GM19438 (cell line): ENCODE measurements around the gene FAM76A.
"Not testable (repeated sequence)": the region's sequence is repeated elsewhere in the genome, so short reads cannot be mapped to it uniquely, and the experiment has no call there.

Experiments used
- ATAC-seq: cut with Tn5 transposase; IDR thresholded peaks from one replicate; pipeline ENCODE4 v1.9.1; 2021; ENCODE audit warnings: low read depth; ENCODE audit not compliant: unreplicated experiment

Gene FAM76A

DNA sequence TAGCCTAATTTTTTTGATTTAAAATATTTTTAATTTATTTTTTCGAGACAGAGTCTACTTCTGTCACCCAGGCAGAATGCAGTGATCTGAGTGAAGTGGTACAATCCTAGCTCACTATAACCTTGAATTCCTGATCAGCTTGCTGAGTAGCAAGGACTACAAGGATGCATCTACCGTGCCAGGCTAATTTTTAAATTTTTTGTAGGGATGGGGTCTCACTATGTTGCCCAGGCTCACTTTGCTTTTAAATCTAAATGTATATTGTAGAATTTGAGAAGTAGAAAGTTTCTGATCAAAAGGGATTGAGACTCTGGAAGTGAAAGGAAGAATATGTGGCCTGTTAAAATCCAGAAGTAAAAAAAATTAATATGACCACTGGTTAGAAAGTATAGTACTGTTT lies 48.9 kb downstream of the FAM76A start:
- ATAC-seq = no peak

DNA sequence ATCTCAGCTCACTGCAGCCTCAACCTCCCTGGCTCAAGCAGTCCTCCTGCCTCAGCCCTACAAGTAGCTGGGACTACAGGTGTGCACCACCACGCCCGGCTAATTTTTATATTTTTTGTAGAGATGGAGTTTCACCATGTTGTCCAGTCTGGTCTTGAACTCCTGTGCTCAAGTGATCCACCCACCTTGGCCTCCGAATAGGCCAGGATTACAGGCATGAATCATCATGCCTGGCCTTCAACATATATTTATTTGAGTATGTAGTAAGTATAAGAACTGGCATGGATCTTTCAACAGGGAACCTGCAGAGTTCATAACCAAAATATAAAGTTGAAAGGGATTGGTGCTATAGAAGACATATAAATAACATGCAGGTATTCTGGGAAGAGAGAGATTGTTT lies 49.6 kb downstream of the FAM76A start:
- ATAC-seq = not testable (repeated sequence)

DNA sequence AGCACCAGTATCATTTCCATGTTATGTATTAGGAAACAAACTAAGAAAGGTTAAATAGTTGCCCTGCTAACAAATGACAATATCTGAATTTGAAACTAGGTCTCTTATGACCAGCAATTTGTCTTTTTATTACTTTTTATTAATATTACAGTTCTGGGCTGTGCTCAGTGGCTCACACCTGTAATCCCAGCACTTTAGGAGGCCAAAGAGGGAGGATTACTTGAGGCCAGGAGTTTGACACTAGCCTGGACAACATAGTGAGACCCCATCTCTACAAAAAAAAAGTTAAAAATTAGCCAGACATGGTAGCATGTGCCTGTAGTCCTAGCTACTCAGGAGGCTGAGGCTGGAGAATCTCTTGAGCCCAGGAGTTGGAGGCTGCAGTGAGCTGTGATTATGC lies 50.5 kb downstream of the FAM76A start:
- not testable (repeated sequence) for ATAC-seq

DNA sequence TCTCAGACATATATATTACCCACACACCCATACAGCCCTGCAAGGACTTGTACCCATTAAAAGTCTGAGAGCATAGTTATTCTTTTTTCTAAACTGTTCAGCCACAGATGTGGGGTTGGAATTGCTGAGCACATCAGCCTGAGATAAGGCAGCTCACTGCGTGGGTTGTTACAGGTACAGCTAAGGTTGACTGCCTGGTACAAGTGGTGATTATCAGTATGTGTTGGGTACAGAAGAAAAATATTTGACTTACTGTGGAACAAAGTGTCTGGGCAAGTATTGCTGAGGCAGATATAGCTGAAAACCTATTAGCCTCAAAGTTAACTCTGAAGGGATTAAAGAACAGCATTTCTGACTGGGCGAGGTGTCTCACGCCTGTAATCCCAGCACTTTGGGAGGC lies 52.3 kb downstream of the FAM76A start:
- no peak for ATAC-seq

DNA sequence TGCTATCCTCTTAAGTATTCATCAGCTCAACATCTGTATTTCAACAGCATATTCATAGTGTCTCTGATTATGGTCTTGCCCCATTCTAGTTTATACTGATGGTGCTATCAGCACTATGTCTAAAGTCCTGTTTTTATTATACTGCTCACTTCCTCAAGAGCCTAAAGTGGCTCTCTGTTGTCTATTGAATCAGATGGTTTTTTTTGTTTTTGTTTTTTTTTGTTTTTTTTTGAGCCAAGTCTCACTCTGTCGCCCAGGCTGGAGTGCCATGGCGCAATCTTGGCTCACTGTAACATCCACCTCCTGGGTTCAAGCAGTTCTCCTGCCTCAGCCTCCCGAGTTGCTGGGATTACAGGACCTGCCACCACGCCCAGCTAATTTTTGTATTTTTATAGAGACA lies 53.4 kb downstream of the FAM76A start:
- no peak for ATAC-seq

DNA sequence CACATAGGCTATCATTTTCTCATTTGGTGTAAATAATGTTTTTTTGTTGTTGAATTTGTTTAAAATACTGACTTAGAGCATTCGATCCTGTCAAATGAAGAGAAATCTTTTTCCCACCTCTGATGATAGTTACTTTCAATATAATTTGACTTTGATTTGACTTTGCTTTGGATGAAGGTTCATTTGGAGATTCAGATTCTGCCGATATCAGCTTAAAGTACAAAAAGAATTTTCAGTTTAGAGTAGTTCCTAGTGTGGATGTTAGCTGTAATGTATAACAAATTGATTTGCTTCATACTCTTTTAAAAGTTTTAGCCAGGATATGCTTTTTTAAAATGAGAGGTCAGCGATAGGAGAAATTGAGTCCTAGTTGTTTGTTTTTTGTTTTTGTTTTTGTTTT lies 57.2 kb downstream of the FAM76A start:
- no peak for ATAC-seq

DNA sequence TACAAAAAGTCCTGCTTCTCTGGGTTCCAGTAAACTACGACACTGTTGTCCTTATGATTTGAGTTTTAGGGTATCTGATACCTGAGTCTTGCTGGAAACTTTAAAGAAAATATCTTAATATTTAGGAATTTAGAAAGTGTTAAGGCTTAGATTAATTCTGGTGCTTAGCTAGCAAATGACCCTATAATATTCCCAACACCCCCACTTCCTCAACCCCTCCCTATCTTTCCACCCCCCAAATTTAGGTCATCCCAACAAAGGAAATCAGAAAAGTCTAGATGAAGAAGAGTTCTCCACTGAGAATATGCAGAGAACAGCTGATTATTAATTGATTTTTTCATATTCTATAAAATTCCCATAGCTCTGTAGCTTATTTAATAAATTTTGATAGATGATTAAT lies 58.9 kb downstream of the FAM76A start:
- ATAC-seq = no peak

DNA sequence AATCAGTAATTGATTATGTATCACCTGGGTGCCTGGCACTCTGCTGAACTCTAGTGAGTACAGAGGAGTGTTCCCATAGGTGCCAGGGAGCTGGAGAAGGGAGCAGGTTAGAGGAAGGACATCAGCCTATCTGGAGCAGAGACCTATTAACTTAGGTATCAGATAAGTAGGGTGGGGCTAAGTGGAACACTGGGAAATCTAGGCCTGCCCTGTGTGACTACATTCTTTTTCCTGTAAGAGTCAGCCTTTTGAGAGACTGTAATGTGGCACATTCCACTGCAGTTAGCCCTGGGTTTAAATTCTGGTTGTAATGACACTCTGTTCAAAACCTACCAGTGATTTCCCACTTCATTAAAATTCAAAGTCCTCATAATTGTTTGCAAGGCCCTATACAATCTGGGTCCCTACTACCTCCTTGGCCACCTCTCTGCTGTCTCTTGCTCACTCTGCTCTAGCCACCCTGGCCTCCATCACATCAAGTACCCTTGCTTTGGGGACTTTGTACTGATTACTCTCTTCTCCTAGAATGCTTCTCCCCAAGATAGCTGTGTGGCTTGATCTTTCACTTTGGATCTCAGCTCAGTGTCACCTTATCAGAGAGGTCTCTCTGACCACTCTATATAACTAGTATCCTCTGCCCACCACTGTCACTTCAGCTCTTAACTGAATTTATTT lies 60.2 kb downstream of the FAM76A start:
- ATAC-seq = no peak

DNA sequence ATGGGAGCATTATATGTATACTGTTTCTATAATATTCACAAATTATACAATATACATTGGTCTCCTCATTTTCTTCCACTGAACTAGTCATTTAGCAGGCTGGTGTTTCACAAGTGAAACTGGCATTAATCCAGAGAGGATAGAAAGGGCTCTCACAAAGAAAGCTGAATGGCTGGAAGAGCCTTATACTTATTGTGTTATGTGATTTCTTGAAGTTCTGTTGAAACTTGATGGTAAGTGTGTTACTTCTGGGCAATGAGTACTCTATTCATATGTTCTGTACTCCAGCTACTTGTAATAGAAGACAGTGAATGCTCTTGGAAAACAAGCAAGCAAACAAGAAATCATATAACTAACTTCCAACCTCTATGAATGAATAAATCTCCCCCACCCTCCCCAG lies 62.1 kb downstream of the FAM76A start:
- no peak for ATAC-seq

DNA sequence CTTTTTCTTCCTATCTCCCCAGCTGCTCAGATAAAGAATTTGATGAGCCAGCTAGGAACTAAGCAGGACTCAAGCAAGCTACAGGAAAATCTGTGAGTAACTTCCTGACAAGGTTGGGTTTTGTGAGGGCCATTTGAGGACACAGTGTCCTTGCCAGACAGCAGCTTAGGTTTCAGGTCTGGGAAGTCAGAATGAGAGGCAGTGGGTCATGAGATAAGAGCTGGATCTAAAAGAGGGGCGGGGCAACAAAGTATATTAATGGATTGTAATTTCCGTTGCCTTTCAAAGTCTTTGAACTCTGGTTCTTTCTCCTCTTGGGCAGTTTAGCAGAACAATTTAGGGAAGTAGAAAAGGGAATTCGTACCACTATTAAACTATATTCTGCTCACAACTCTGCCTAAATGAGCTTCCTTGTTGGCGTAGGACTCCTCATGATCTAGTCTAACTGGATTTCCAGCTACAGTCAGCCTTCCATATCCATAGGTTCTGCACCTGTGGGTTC lies 63.8 kb downstream of the FAM76A start:
- ATAC-seq = no peak

DNA sequence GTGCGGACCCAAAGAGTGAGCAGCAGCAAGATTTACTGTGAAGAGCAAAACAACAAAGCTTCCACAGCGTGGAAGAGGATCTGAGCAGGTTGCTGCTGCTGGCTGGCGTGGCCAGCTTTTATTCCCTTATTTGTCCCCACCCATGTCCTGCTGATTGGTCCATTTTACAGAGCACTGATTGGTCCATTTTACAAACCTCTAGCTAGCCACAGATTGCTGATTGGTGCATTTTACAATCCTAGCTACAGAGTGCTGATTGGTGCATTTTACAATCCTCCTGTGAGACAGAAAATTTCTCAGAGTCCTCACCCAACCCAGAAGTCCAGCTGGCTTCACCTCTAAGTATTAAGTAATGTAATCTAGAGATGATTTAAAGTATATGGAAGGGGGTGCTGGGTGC lies 64.5 kb downstream of the FAM76A start:
- not testable (repeated sequence) for ATAC-seq

DNA sequence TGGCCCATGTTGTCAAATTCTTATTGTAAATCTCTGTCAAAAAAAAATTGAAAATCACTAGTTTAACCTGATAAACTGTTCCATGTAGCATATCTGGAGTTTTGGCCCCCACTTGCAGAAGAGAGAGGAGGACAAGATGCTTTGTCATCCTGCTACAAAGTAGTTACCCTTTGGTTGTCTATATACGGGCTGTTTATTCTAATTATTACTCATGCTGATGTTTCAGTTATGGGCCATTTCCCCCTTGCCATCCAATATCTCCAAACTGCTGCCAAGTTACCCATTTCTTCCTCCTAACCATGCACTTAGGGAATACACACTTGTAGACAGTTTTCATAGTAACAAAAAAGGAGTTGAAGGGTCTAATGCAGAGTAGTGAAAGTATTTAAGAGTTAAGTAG lies 69.8 kb downstream of the FAM76A start:
- ATAC-seq = no peak

DNA sequence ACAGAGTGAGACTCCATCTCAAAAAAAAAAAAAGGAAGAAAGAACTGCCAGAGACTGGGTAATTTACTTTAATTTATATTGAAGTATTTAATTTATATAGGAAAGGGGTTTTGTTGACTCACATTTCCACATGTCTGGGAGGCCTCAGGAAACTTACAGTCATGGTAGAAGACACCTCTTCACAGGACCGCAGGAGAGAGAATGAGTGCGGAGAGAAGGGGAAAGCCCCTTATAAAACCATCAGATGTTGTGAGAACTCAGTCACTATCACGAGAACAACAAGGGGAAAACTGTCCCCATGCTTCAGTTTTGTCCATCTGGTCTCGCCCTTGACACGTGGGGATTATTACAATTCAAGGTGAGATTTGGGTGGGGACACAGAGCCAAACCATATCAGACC lies 79.0 kb downstream of the FAM76A start:
- no peak for ATAC-seq

DNA sequence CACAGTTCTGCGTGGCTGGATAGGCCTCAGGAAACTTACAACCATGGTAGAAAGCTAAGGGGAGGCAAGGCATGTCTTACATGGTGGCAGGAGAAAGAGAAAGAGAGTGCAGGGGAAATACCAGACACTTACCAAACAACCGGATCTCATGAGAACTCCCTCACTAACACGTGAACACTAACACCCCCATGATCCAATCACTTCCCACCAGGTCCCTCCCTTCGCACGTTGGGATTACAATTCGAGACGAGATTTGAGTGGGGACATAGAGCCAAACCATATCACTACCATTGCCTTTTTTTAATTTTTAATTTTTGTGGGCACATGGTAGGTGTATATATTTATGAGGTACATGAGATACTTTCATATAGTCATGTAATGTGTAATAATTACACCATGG lies 81.0 kb downstream of the FAM76A start:
- ATAC-seq = no peak

DNA sequence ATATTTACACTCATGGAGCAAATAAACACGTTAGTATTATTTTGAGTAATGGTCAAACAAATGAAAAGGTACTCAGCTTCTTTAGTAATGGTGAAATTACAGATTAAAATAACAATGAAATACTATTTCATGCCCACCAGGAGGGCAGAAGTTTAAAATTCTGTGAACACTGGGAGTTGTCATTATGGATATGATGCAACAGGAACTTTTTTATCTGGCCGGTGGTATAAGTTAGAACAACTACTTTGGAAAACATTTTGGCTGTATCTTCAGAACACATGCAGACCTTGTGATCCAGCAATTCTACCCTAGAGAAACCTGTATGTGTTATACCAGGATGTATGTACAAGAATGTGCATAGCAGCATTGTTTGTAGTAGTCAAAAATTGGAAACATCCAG lies 81.6 kb downstream of the FAM76A start:
- no peak for ATAC-seq

DNA sequence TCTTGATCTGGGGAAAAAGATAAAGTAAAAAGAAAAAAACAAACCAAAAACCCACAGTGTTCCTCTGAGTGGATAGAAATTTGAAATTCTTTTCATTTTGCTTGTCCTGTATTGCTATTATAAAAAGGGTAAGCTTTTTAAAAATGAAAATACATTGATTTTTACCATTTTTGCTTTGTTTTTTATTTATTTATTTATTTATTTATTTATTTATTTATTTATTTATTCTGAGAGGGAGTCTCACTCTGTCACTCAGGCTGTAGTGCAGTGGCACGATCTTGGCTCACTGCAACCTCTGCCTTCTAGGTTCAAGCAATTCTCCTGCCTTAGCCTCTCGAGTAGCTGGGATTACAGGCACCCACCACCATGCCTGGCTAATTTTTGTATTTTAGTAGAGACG lies 82.4 kb downstream of the FAM76A start:
- not testable (repeated sequence) for ATAC-seq

DNA sequence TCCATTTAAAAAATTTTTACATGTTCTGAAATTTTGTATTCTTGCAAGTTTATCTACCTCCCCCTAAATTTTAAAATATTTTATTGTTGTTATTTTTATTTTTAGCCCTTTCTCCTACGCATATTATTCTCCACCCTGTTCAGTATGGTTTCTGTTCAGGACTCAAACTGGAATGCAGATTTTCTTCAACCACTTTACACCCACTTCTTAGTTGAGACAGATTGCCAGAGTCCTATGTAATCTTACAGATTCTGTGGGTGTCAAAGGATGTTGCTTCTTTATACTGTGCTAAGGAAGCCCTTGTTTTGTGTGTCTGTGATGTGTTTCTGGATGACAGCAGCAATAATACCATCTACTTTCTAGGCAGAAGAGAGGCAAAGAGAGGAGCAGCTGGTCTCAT lies 84.1 kb downstream of the FAM76A start:
- no peak for ATAC-seq

DNA sequence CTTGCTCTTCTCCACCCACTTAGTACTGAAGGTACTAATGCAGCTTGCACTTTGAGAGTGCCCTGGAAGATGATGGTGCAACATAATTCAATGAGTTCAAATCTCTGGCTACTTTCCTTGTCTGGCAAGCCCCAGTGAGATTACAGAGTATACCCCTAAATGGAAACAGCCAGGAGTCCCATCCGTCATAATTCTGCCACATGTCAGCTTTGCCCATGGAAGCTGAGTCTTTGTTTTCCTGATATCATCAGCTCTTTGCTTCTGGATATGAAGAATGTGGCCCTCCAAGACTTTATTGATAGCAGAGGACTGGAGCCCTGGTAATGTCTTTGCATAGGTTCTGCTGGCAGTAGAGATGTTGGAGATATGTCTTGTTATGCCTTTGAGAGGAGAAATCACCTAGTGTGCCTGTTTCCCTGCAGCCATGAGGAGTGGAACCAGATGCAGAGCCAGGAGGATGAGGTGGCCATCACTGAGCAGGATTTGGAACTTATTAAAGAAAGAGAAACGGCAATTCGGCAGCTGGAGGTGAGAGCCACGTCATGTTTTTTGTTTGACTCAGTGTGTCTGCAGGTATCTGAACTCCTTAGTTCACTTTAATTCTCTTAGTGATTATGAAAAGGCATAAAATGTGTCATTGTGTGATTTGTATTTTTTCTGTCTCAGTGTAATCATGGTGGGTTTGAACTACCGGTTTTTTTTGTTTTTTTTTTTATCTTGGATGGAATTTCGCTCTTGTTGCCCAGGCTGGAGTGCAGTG lies 86.2 kb downstream of the FAM76A start:
- no peak for ATAC-seq
